Measurements from ENCODE around the gene GRAMD1B.

The GRAMD1B gene

DNA sequence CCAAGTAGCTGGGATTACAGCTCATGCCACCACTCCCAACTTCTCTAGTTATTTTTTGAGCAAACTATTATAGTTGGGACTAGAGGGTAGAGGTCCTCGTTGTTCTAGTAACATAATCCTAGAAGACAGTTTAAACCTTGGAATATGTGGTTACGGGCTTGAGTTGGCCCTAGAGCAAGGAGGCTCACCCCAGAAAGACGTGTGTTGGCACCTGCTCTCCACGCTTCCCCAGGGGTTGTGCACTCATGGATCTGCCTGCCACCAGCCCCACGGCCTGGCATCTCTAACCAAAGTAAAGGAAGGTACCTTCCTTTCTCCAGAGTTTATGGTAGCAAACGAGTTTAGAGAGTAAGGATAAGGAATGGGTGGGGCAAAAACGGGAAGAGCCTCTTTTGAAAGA, 145.4 kb downstream of the GRAMD1B start:
- no peak for DNase-seq

DNA sequence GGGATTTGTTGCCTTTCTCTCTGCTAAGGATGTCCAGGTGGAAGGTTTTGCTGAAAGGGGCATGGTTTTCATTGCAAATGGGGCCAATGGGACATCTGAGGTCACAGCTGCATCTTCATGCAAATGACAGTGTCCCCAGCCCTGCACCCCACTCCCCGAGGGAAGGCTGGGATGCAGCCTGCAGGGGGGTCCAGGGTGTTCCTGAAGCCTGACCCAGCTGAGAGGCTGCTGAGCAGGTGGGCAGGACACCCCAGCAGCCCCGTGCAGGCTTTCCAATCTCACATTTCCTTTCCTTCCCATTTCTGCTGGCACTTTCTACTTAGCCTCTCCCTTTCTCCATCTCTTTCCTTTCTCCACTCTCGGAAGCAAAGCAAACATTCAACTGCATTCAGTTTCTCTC, 146.0 kb downstream of the GRAMD1B start:
- DNase-seq: no peak

DNA sequence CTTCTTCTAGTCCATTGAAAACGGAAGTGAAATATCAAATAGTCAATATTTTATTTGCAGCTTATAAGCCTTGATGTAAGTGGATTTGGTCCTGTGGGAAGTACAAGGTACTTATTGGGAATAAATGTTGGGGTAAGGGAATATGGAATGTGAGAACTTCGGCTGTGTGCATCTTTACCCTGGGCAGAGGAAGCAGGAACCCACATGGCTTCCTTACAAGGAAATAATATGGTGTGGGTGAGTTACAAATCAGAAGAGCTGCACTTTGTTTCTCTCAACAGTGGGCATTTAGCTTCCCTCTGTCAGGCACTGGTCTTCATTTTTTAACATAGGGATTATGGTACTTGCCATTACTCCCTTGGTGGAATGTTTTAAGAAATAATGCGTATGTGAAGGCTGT, 146.4 kb downstream of the GRAMD1B start:
- no peak for DNase-seq

DNA sequence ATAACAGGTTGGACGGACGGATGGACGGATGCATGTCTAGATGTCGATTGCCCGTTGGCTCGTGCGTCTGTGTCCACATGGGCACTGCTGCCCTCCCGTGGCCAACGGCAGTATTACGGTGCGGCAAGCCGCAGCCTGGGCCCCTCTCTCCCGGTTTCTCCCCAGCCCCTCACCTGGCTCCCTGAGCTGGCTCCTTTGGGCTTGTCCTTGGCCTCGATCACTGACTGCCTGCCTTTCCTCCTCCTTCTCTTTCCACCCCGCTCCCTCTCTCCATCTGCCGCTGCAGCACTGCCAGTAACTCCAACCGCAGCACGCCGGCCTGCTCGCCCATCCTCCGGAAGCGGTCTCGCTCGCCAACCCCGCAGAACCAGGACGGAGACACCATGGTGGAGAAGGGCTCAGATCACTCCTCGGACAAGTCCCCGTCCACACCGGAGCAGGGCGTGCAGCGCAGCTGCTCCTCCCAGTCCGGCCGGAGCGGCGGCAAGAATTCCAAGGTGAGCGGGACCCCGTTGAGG, 147.1 kb downstream of the GRAMD1B start:
- no peak for DNase-seq

- no peak for DNase-seq
Measured at GRCh38 chr11:123578778-123579481, 148.9 kb downstream of the GRAMD1B start.

- DNase-seq: no peak
Measured at GRCh38 chr11:123579482-123579812, 149.4 kb downstream of the GRAMD1B start.

GRCh38 chr11:123580137-123580536, 150.1 kb downstream of the GRAMD1B start:
- no peak for DNase-seq

DNA sequence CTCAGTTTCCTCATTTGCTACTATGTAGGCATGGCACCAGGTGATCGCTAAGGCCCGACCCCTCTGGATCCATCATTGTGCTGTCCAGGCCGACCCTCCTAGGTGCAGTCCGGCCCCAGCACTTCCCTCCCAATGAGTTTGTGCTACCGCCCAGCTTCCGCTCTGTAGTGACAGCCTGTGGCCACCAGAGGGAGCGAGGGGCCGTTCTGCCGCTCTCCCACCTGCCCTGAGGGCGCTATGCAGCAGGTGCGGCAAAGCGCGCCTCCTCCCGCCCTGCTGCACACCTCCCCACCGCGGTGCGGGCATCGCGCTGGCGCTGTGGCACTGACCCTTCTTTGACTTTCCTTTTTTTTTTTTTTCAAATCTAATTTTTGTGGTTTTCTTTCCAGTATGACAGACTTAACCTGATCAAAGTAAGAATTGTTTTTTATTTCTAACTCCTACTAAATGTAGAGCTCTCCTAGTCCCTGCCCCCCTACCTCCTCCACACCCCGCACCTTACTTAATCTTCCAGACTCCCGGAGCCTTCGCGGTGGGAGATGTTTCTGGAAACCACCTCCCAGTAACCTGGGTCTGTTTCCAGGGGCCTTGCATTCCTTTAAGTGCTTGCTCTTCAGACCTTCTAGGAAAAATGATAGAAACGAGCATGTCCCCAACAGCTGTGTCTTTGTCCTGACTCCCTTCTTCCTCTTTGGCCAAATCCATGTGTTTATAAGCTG, 150.6 kb downstream of the GRAMD1B start:
- peak; percentile 43 for DNase-seq

GRCh38 chr11:123581651-123582399, 151.8 kb downstream of the GRAMD1B start:
- DNase-seq: no peak

DNA sequence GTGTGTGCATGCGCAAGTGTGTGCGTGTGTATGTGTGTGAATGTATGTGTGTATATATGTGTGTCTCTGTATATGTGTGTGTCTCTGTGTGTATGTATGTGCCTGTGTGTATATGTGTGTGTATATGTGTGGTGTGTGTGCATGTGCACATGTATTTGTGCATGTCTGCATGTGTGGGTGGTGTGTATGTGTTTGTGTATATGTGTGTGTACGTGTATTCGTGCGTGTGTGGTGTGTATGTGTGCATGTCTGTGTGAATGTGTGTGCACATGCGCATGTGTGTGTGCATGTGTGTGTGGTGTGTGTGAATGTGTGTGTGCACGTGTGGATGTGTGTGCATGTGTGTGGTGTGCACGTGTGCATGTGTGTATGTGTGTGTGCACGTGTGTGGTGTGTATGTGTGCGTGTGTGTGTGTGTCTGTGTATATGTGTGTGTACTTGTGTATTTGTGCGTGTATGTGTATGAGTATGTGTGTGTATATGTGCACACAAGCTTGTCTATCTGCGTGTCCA, 153.0 kb downstream of the GRAMD1B start:
- no peak for DNase-seq

DNA sequence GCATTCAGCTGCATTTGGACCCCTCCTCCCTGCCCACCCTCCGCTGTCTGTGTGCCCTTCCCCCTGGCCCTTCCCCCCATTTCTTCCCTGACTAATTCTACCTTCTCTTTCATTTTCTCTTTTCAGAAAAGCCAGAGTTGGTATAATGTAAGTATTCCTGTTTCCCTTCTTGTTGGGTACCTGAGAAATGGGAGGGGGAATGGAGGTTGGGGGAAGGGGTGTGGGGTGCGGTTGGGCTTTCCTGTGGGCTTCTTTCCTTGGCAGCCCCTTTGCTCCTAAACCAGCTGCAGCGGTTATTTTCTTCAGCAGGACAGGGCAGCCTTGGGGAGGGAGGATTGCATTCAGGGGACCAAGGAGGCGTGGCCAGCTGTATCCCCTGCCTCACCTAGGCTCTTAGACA, 154.1 kb downstream of the GRAMD1B start:
- DNase-seq: no peak

DNA sequence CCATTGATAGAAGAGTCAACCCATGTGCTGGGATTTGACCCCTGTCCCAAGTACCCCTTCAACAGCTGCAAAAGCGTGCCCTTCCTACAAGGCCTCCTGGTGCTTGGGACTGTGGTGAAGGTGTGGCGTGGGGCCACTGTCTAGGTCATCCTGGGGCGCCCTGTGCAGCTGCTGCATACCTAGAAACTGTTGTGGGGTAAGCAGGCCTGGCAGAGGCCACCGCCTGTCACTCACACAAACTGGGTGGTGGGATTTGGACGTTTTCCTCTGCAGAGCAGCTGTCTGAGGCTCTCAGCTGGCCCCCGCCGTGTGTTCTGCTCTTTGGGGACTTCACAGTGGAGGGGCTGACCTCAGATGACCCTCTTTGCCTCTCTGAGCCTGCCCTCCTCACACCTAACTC, 154.7 kb downstream of the GRAMD1B start:
- no peak for DNase-seq

- no peak for DNase-seq
Measured at GRCh38 chr11:123585206-123585605, 155.1 kb downstream of the GRAMD1B start.

GRCh38 chr11:123585706-123586105, 155.6 kb downstream of the GRAMD1B start:
- DNase-seq: no peak

GRCh38 chr11:123586568-123586967, 156.5 kb downstream of the GRAMD1B start:
- DNase-seq: no peak

GRCh38 chr11:123587044-123587443, 157.0 kb downstream of the GRAMD1B start:
- DNase-seq: no peak

GRCh38 chr11:123587559-123587958, 157.5 kb downstream of the GRAMD1B start:
- DNase-seq: no peak

DNA sequence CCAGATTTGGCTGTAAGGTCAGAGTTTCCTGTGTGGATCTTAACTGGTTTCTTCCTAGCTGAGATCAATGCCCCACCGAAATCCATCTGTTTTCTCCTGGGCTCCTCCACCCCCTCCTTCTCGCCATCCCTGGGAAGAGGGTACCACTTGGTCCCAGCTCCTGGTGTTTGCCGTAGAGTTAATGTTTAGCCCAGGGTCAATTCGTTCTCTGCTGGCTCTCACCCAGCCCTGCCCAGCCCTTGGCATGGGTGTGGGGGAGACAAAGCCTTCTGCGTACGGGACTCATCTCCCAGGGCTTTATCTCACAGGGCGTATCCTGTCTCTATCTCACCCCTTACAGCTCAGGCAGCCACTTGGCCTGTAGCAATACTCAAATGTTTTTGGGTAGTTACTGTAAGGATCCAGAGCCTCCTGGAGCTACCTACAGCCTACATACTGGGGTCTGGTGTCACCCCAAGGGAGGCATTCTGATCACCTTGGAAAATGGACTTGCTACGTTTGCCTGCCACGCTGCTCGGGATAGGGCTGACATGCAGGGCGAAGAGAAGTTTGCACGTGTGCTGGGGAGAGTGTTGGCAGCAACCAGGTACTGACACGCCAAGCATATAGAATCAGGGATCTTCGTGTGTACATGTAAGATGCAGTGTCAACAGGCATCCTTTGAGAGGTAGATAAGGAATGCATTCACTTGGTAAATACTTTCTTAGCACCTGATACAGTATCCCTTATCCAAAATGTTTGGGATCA, 158.2 kb downstream of the GRAMD1B start:
- no peak for DNase-seq

GRCh38 chr11:123588864-123589262, 158.8 kb downstream of the GRAMD1B start:
- DNase-seq: no peak

GRCh38 chr11:123590296-123590912, 160.3 kb downstream of the GRAMD1B start:
- DNase-seq: no peak

DNA sequence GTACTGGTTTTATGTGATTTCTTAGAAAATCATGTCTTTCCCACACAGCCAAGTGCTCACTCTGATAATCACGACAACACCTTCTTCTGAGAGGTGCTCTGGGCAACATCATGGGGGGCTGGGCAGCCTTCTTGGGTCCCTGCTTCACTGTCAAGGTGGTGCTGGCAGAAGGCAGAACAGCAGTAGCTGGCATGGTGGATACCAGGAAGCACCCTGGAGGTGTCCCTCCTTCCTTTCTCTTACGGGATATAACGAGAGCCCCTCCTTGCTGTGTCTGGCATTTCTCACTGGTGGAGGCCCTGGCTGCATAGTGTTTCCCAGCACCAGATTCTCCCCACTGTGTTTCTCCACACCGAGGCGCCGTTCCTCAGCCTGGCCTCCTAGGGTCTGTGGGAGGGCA, 163.5 kb downstream of the GRAMD1B start:
- no peak for DNase-seq

- no peak for DNase-seq
Measured at GRCh38 chr11:123594188-123594901, 164.3 kb downstream of the GRAMD1B start.

Measured in SHP77 treated with DMSO at 0.1 percent for 48 hours (cell line).